BLaER1 treated with 17β-estradiol and CSF1 and Interleukin-3, amounts not matched to agents 10 nM and 100 nM (cell line): Measurements from ENCODE around the gene COL5A1.

Experiments
- H3K27ac ChIP-seq, 11 experiments: shearing (Covaris generic); formaldehyde crosslinking; 2 replicates each; pipeline ENCODE4 v1.8.1; 2022
- H3K27me3 ChIP-seq, 11 experiments: shearing (Covaris generic); formaldehyde crosslinking; 2 replicates each; pipeline ENCODE4 v1.8.1; 2022
- H3K36me3 ChIP-seq, 11 experiments: shearing (Covaris generic); formaldehyde crosslinking; 2 replicates each; pipeline ENCODE4 v1.8.1; 2022
- H3K4me1 ChIP-seq, 10 experiments: shearing (Covaris generic); formaldehyde crosslinking; 2 replicates each; pipeline ENCODE4 v1.8.1; 2022
- H3K4me2 ChIP-seq, 11 experiments: shearing (Covaris generic); formaldehyde crosslinking; 2 replicates each; pipeline ENCODE4 v1.8.1; 2022
- H3K4me3 ChIP-seq, 10 experiments: shearing (Covaris generic); formaldehyde crosslinking; 2 replicates each; pipeline ENCODE4 v1.8.1; 2022
- H3K9ac ChIP-seq, 11 experiments: shearing (Covaris generic); formaldehyde crosslinking; 2 replicates each; pipeline ENCODE4 v1.8.1; 2022
- H3K9me3 ChIP-seq, 11 experiments: shearing (Covaris generic); formaldehyde crosslinking; replicated peaks in 1 of 11; 2 replicates each; pipeline ENCODE4 v1.8.1; 2022
- H4K20me1 ChIP-seq, 11 experiments: shearing (Covaris generic); formaldehyde crosslinking; 2 replicates each; pipeline ENCODE4 v1.8.1; 2022
- Cebpa-rat ChIP-seq, 11 experiments: shearing (Covaris generic); IDR thresholded peaks; 2 replicates each; pipeline ENCODE4 v1.8.1; 2022

The COL5A1 gene

GRCh38 chr9:134656334-134657006 is 14.9 kb downstream of the COL5A1 start:
- Histone ChIP-seq H3K4me2 (no peak overlapping the region), H3K9ac (no peak overlapping the region), H3K4me3 (no peak overlapping the region), H3K4me1 (peaks cover 0 to 6% (median 5%) of the 10 kb centered on the region in 10 experiments; a peak in 12 of 20 replicates), H3K27ac (no peak overlapping the region), H3K27me3 (peaks cover 0 to 16% (median 0%) of the 10 kb centered on the region in 11 experiments; a peak in 5 of 22 replicates), H3K36me3 (peaks cover 0 to 27% (median 9%) of the 10 kb centered on the region in 11 experiments; a peak in 8 of 22 replicates), H3K9me3 (peaks cover 12 to 22% (median 17%) of the 10 kb centered on the region in 11 experiments), H4K20me1 (peaks cover 0 to 72% (median 23%) of the 10 kb centered on the region in 11 experiments; a peak in 15 of 22 replicates)
- no peak for TF ChIP-seq Cebpa-rat (IDR thresholded peaks at IDR 0.05)

DNA sequence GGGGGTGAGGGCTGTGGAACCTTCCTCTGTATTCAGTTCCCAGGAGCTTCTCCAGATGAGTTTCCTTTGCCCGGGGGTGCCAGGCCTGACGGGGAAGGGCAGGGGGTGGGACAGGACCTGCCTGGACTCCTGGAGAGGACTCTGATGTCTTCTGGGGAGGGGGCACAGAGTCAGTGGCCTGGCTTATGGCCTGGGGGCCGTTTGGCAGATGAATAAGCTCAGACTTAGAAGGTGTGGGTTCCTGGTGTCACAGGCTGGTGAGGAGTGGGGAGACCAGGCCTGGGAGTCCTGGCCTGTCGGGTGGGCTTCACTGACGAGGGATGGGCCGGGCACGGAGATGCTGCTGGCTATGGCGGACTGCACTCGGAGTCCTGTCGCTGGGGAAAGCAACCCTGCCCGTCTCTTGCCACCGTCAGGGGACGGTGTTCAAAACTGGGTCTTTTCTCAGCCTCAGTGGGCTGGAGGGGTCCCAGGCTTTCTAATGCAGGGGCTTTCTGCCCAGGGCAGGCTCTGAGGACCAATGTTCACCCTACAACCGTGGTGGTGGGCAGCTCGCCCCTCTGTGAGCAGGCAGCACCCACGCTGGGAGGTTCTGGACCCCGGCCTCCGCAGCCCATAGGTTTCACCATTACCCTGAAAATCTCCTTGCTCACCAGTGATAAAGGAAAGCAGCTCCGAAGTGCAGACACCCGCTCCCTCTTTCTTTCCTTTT is 16.2 kb downstream of the COL5A1 start:
- H3K4me2 ChIP-seq = no peak overlapping the region
- H3K4me1 ChIP-seq = peaks cover 0 to 6% (median 0%) of the 10 kb centered on the region in 10 experiments; a peak in 1 of 20 replicates
- no peak overlapping the region for H3K27ac ChIP-seq
- H3K27me3 ChIP-seq = peaks cover 0 to 19% (median 0%) of the 10 kb centered on the region in 11 experiments; a peak in 6 of 22 replicates
- TF ChIP-seq Cebpa-rat (IDR thresholded peaks at IDR 0.05) = no peak
- H3K4me3 ChIP-seq = no peak overlapping the region
- H3K9ac ChIP-seq = no peak overlapping the region
- peaks cover 0 to 30% (median 9%) of the 10 kb centered on the region in 11 experiments; a peak in 8 of 22 replicates for H3K36me3 ChIP-seq
- peaks cover 12 to 22% (median 17%) of the 10 kb centered on the region in 11 experiments for H3K9me3 ChIP-seq
- H4K20me1 ChIP-seq = peaks cover 0 to 73% (median 21%) of the 10 kb centered on the region in 11 experiments; a peak in 15 of 22 replicates

GRCh38 chr9:134658378-134658955 is 16.9 kb downstream of the COL5A1 start:
- Histone ChIP-seq H3K4me3 (no peak overlapping the region), H3K27ac (no peak overlapping the region), H3K9ac (no peak overlapping the region), H3K4me1 (0 out of 20 replicates have a peak, but pooled peaks cover 0 to 6% (median 0%) of the 10 kb centered on the region in 10 experiments), H3K36me3 (peaks cover 0 to 31% (median 9%) of the 10 kb centered on the region in 11 experiments; a peak in 8 of 22 replicates), H3K27me3 (peaks cover 0 to 26% (median 0%) of the 10 kb centered on the region in 11 experiments; a peak in 6 of 22 replicates), H3K4me2 (no peak overlapping the region), H3K9me3 (peaks cover 12 to 22% (median 17%) of the 10 kb centered on the region in 11 experiments), H4K20me1 (peaks cover 0 to 73% (median 24%) of the 10 kb centered on the region in 11 experiments; a peak in 15 of 22 replicates)
- TF ChIP-seq Cebpa-rat (IDR thresholded peaks at IDR 0.05) = no peak

DNA sequence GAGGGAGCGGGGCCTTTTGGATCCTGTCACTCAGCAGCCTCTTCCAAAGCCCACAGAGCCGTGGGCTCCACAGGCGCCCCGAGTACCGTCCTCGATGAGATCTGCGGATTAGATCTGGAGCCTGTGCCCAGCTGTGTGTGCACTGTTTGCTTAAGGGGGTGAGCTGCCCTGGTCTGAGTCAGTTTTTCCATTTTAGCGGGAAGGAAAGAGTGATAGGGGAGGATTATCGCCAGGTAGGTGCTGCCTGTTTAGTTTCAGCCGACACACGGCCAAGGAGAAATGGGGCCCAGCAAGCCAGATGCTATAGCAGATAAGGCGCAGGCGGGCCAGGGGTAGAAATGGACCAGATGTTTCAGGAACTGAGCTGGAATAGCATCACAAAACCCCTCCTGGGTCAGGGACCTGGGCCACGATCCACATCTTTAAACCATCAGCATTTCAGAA is 18.1 kb downstream of the COL5A1 start:
- Histone ChIP-seq H3K9ac (no peak overlapping the region), H3K4me3 (no peak overlapping the region), H3K9me3 (peaks cover 12 to 22% (median 17%) of the 10 kb centered on the region in 11 experiments), H3K27me3 (peaks cover 0 to 38% (median 0%) of the 10 kb centered on the region in 11 experiments; a peak in 7 of 22 replicates), H3K36me3 (peaks cover 0 to 31% (median 9%) of the 10 kb centered on the region in 11 experiments; a peak in 8 of 22 replicates), H3K4me1 (0 out of 20 replicates have a peak, but pooled peaks cover 0 to 6% (median 0%) of the 10 kb centered on the region in 10 experiments), H3K27ac (no peak overlapping the region), H3K4me2 (no peak overlapping the region), H4K20me1 (peaks cover 0 to 71% (median 25%) of the 10 kb centered on the region in 11 experiments; a peak in 15 of 22 replicates)
- no peak for TF ChIP-seq Cebpa-rat (IDR thresholded peaks at IDR 0.05)

- H3K9ac ChIP-seq = no peak overlapping the region
Measured at GRCh38 chr9:134660407-134660806, 18.8 kb downstream of the COL5A1 start.

GRCh38 chr9:134661299-134661698 is 19.7 kb downstream of the COL5A1 start:
- Histone ChIP-seq H3K4me2 (no peak overlapping the region), H3K27ac (no peak overlapping the region)
- TF ChIP-seq Cebpa-rat (IDR thresholded peaks at IDR 0.05) = no peak

More at GRCh38 chr9:134660407-134660806, 18.8 kb downstream of the COL5A1 start:
- TF ChIP-seq Cebpa-rat (IDR thresholded peaks at IDR 0.05) = no peak
- Histone ChIP-seq H3K27me3 (peaks cover 0 to 45% (median 0%) of the 10 kb centered on the region in 11 experiments; a peak in 7 of 22 replicates), H3K4me3 (no peak overlapping the region), H3K4me2 (no peak overlapping the region), H4K20me1 (peaks cover 0 to 71% (median 19%) of the 10 kb centered on the region in 11 experiments; a peak in 15 of 22 replicates), H3K27ac (no peak overlapping the region), H3K4me1 (0 out of 20 replicates have a peak, but pooled peaks cover 0 to 6% (median 0%) of the 10 kb centered on the region in 10 experiments), H3K36me3 (peaks cover 0 to 31% (median 9%) of the 10 kb centered on the region in 11 experiments; a peak in 8 of 22 replicates), H3K9me3 (peaks cover 12 to 22% (median 17%) of the 10 kb centered on the region in 11 experiments)

DNA sequence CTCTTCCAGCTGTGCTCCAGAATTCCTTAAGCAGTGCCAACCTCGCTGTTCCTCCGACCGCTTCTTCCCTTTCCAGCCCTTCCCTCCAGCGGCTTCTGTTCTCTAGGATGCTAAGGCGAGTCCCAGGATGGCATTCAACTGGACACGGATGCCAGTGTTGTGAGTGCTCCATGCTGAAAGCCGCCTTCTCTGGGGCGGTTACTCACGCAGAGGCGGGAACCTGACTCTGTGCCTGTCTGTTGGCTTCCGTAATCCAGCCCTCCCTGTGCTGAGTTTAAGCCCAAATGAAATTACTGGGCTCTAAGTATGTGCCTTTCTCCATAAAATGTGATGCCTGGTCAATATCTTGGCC is 20.2 kb downstream of the COL5A1 start:
- peaks cover 0 to 66% (median 20%) of the 10 kb centered on the region in 11 experiments; a peak in 15 of 22 replicates for H4K20me1 ChIP-seq

More at GRCh38 chr9:134661299-134661698, 19.7 kb downstream of the COL5A1 start:
- Histone ChIP-seq H3K4me3 (no peak overlapping the region), H3K9ac (no peak overlapping the region), H3K27me3 (peaks cover 0 to 54% (median 0%) of the 10 kb centered on the region in 11 experiments; a peak in 7 of 22 replicates), H3K9me3 (peaks cover 12 to 22% (median 17%) of the 10 kb centered on the region in 11 experiments), H3K4me1 (peaks cover 2 to 11% (median 4%) of the 10 kb centered on the region in 10 experiments; a peak in 19 of 20 replicates), H4K20me1 (peaks cover 0 to 66% (median 16%) of the 10 kb centered on the region in 11 experiments; a peak in 17 of 22 replicates), H3K36me3 (peaks cover 0 to 31% (median 9%) of the 10 kb centered on the region in 11 experiments; a peak in 8 of 22 replicates)

More for the DNA sequence above, 20.2 kb downstream of the COL5A1 start:
- Histone ChIP-seq H3K4me1 (peaks cover 7 to 15% (median 8%) of the 10 kb centered on the region in 10 experiments), H3K4me3 (no peak overlapping the region), H3K4me2 (no peak overlapping the region), H3K27me3 (peaks cover 0 to 58% (median 0%) of the 10 kb centered on the region in 11 experiments; a peak in 7 of 22 replicates), H3K9me3 (peaks cover 12 to 22% (median 17%) of the 10 kb centered on the region in 11 experiments), H3K9ac (no peak overlapping the region), H3K36me3 (peaks cover 0 to 31% (median 9%) of the 10 kb centered on the region in 11 experiments; a peak in 8 of 22 replicates), H3K27ac (no peak overlapping the region)
- TF ChIP-seq Cebpa-rat (IDR thresholded peaks at IDR 0.05) = no peak
